Measurements from ENCODE around the gene FGR.
A peak's percentile ranks its signal among the peaks of the same experiment; 100 is the strongest.

The FGR gene

GRCh38 chr1:27574001-27574781, 60.8 kb downstream of the FGR start:
- peak overlapping the region; percentile 38 for H3K27ac Mint-ChIP-seq
- peaks cover 0 to 6% of the 10 kb centered on the region in 2 donors for H3K27me3 Mint-ChIP-seq
- DNase-seq (no peak), ATAC-seq (replicated peaks) (no peak)
- H3K9me3 Mint-ChIP-seq: no peaks in the 10 kb centered on the region
- H3K4me1 Mint-ChIP-seq: peaks cover 33 to 59% of the 10 kb centered on the region in 2 donors
- H3K4me3 Mint-ChIP-seq: peak overlapping the region; percentile 51 to 56
- H3K36me3 Mint-ChIP-seq: peaks cover 0 to 3% of the 10 kb centered on the region in 2 donors

GRCh38 chr1:27572679-27573426, 62.1 kb downstream of the FGR start:
- ATAC-seq (replicated peaks) (peak in 1 of 2 donors; percentile 22), DNase-seq (no peak)
- Mint-ChIP-seq H3K4me3 (no peak overlapping the region), H3K4me1 (peaks cover 42 to 71% of the 10 kb centered on the region in 2 donors), H3K9me3 (no peaks in the 10 kb centered on the region), H3K36me3 (peaks cover 0 to 3% of the 10 kb centered on the region in 2 donors), H3K27ac (peak overlapping the region; percentile 56), H3K27me3 (peaks cover 0 to 6% of the 10 kb centered on the region in 2 donors)

DNA sequence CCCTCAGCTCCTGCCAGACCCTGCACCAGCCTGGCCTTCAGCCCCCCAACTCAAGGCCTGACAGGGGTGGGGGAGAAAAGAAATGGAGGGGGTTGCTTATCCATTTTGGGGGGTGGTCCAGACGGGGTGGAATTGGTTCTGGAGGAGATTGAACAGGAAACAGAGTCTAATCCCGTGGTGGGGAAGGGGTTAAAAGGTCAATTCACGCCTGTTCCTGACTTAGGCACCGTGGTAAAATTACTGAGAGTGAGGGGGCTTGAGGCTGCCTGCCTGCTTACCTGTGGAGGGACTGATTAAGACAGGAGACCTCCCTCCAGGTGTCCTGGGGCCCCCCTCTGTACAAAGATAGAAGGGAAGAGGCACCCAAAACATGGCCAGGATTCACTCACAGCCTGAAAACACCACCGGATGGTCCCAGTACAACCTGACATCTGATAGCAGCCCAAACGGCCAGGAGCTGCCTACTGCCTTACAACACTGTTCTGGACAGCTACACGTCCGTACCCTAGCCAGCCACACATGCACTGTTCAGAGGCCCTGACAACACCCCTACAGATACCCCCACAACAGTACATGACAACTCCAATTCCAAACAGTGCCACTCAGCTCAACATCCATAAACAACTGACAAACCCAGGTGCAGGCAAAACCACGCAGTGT, 62.8 kb downstream of the FGR start:
- Mint-ChIP-seq H3K4me3 (no peak overlapping the region), H3K4me1 (peaks cover 44 to 71% of the 10 kb centered on the region in 2 donors), H3K27ac (peak overlapping the region; percentile 56), H3K27me3 (peaks cover 0 to 6% of the 10 kb centered on the region in 2 donors), H3K9me3 (no peaks in the 10 kb centered on the region), H3K36me3 (peaks cover 0 to 3% of the 10 kb centered on the region in 2 donors)
- ATAC-seq (replicated peaks) (no peak), DNase-seq (no peak)

GRCh38 chr1:27571439-27572018, 63.5 kb downstream of the FGR start:
- Mint-ChIP-seq H3K27me3 (peaks cover 0 to under 1% of the 10 kb centered on the region in 2 donors), H3K4me1 (peaks cover 38 to 65% of the 10 kb centered on the region in 2 donors), H3K4me3 (no peak overlapping the region), H3K9me3 (no peaks in the 10 kb centered on the region), H3K36me3 (peaks cover 0 to 3% of the 10 kb centered on the region in 2 donors), H3K27ac (peak overlapping the region; percentile 59)
- DNase-seq (no peak), ATAC-seq (replicated peaks) (no peak)

DNA sequence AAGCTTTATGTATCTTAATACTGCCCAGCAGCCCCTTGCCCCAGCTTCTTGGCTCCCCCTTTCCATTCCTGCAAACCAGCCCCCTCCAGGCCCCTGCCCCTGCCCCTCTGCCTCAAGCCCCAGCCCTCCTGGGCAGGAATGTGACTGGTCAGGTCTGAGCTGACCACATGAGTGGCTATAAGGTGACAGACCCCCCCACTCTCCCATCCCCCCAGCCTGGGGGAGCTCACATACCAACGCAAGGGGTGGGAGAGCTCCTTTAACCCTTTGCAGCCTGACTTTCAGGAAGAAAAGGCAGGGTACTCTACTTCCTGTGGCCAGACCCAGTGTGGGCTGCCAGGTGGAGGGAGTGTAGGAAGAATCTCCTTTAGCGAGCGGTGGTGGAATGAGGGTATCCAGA, 64.2 kb downstream of the FGR start:
- Mint-ChIP-seq H3K4me1 (peaks cover 41 to 69% of the 10 kb centered on the region in 2 donors), H3K4me3 (no peak overlapping the region)
- no peak for ATAC-seq (replicated peaks)

GRCh38 chr1:27570356-27570755, 64.6 kb downstream of the FGR start:
- Mint-ChIP-seq H3K4me1 (peaks cover 41 to 69% of the 10 kb centered on the region in 2 donors), H3K36me3 (peaks cover 0 to 3% of the 10 kb centered on the region in 2 donors), H3K27me3 (no peaks in the 10 kb centered on the region), H3K9me3 (no peaks in the 10 kb centered on the region), H3K4me3 (no peak overlapping the region), H3K27ac (no peak overlapping the region)
- DNase-seq: no peak
- ATAC-seq (replicated peaks): no peak

More for the DNA sequence above, 64.2 kb downstream of the FGR start:
- Mint-ChIP-seq H3K27ac (no peak overlapping the region), H3K36me3 (peaks cover 0 to 3% of the 10 kb centered on the region in 2 donors), H3K27me3 (no peaks in the 10 kb centered on the region), H3K9me3 (no peaks in the 10 kb centered on the region)
- no peak for DNase-seq

DNA sequence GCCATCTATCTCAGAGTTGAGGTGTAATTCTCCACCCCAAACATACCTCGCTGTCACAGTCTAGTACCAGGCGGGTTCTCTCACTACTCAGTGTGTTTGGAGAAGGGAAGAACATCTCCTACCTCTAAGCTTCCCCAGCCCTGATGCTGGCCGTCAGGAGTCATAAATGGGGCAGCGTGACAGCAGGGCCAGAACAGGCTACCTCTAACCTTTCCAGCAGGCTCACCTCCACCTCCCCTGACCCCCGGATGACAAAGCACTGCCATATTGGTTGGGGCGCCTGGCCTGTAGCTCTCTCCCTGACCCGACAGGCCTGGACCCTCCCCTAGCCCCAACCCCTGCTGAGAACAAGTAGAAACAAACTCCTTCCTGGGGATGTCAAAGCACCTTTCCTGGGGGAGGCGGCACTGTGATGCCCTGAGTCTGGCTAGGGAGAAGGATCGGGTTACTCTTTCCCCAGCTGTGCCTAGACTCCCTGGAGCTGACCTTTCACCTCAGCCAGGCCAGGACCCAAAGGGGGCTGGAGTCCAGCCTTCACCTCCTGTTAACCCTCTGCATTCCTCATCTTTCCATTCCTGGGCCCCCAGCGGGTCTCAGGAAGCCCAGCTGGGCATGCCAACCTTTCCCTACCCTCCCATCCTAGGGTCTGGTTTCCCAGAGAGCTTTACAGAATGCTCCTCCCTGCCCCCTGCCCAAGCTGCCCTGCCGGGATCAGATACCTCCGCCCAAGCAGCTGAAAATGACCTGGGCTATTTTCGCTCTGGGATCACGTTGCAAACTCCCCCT, 65.3 kb downstream of the FGR start:
- no peak for DNase-seq
- Mint-ChIP-seq H3K27ac (no peak overlapping the region), H3K4me1 (peaks cover 41 to 69% of the 10 kb centered on the region in 2 donors), H3K27me3 (no peaks in the 10 kb centered on the region), H3K4me3 (peak overlapping the region; percentile 78), H3K9me3 (no peaks in the 10 kb centered on the region), H3K36me3 (peaks cover 0 to 3% of the 10 kb centered on the region in 2 donors)
- no peak for ATAC-seq (replicated peaks)

GRCh38 chr1:27569088-27569460, 65.9 kb downstream of the FGR start:
- no peaks in the 10 kb centered on the region for H3K27me3 Mint-ChIP-seq
- H3K9me3 Mint-ChIP-seq: no peaks in the 10 kb centered on the region
- ATAC-seq (replicated peaks) (peak; percentile 8 to 16), DNase-seq (no peak)
- peak overlapping the region; percentile 78 for H3K4me3 Mint-ChIP-seq
- H3K27ac Mint-ChIP-seq: peak overlapping the region; percentile 28
- H3K36me3 Mint-ChIP-seq: peaks cover 0 to 3% of the 10 kb centered on the region in 2 donors
- peaks cover 36 to 68% of the 10 kb centered on the region in 2 donors for H3K4me1 Mint-ChIP-seq

DNA sequence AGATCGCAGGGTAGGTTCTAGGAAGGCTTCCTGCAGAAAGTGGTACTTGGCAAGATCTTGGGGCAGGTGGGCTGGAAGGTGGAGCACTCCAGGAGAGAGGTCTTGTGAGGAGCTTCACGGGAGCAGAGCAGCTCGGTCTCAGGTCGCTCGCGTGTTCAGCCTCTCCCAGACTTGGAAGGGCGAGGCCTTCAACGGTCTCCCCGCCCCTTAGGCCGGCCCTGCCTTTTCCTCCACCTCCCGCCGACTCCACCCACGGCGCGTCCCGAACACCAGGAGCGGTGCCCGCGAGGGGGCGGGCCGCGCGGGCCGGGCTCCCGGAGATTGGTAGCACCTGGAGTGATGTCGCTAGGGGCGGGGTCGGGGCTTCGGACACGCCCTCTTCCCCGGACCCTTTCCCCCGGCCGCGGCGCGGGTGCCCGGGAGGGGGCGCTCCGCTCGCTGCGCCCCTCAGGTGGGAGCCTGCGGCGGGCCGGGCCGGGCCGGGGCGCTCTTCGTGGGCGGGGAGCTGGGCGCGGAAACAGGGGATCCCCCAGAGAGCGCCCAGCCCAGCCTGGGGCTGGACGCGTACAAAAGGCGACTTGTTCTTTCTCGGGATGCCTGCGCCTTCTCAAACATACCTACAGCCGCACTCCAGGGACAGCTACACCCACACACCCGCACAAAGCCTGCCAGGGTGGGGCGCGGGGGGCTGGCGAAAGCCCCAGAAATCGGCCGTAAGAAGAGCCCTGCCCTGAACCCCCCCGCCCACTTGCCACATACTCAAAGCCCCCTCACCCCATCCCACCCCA, 66.5 kb downstream of the FGR start:
- no peaks in the 10 kb centered on the region for H3K9me3 Mint-ChIP-seq
- H3K27me3 Mint-ChIP-seq: no peaks in the 10 kb centered on the region
- H3K27ac Mint-ChIP-seq: peak overlapping the region; percentile 28
- DNase-seq (peak; percentile 91), ATAC-seq (replicated peaks) (peak; percentile 87 to 93)
- peak overlapping the region; percentile 78 to 81 for H3K4me3 Mint-ChIP-seq
- no peaks in the 10 kb centered on the region for H3K36me3 Mint-ChIP-seq
- peaks cover 35 to 68% of the 10 kb centered on the region in 2 donors for H3K4me1 Mint-ChIP-seq

DNA sequence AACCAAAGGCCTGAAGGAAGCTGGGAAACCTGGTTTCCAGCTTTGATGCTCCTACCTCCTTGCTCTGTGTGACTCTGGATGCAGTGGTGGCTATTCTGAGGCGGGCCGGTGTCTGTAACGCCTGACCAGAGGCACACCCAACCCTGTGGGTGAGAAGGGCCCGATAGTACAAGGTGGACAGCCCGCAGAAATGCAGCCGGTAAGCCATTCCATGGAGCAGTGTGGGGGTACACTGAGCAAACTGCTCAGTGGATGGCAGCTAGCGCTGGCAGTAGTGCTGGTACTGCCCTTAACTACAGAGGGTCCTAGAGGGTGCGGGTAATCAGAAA, 67.0 kb downstream of the FGR start:
- Mint-ChIP-seq H3K27ac (no peak overlapping the region), H3K4me3 (peak overlapping the region; percentile 75 to 81), H3K36me3 (no peaks in the 10 kb centered on the region), H3K9me3 (no peaks in the 10 kb centered on the region), H3K27me3 (no peaks in the 10 kb centered on the region), H3K4me1 (peaks cover 41 to 68% of the 10 kb centered on the region in 2 donors)
- ATAC-seq (replicated peaks) (peak; percentile 4), DNase-seq (no peak)

DNA sequence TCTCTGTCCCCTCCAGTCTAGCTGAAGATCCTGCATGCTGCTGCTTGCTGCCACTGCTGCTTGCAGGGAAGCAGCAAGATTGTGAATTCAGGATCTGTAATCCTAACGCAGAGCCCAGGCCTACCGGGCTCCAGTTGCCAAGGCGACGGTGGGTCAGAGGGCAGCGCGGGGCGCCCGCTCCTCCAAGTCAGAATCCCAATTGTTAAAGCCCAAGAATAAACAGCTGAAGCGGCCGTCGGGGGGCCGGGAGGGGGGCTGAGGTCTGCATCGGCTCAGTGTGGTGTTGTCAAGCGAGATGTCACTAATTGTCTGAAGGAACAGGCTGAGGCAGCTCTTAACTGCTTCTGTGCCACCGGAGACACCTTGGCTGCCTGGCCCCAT, 67.8 kb downstream of the FGR start:
- H3K36me3 Mint-ChIP-seq: no peaks in the 10 kb centered on the region
- H3K9me3 Mint-ChIP-seq: no peaks in the 10 kb centered on the region
- no peaks in the 10 kb centered on the region for H3K27me3 Mint-ChIP-seq
- ATAC-seq (replicated peaks) (no peak), DNase-seq (no peak)
- no peak overlapping the region for H3K4me3 Mint-ChIP-seq
- H3K27ac Mint-ChIP-seq: no peak overlapping the region
- peaks cover 42 to 68% of the 10 kb centered on the region in 2 donors for H3K4me1 Mint-ChIP-seq

DNA sequence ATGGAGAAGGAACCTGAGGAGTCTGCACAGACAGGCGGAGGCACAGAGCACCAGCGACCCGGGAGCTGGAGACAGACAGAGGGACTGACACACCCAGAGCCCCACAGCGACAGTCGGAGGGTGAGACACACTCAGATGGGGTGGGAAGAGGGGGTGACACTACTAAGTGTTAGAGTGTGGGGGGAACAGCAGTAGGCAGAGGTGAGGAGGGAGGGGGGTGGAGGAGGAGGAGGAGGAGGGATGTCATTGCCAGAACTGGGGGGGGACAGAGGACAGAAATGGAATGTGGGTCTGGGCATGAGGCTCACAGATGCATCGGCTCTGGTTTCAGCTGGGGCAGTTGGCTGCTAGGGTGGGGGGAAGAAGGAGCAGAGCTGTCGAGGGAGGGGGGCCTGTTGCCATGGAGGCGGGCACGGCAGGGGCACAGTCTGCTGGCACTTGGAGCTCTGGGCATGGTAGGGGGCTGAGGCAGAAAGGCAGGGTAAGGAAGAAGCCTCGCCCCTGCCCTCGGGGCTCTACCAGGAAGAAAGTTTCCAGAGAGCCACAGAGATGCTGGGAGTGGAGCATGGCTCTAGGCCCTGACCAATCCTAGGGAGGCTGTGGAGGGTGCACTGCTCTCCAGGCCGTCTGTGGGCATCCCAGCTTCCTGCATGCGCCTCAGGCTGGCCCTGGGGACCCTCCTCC, 68.4 kb downstream of the FGR start:
- Mint-ChIP-seq H3K36me3 (no peaks in the 10 kb centered on the region), H3K4me3 (no peak overlapping the region), H3K27ac (no peak overlapping the region), H3K27me3 (no peaks in the 10 kb centered on the region), H3K4me1 (peaks cover 45 to 73% of the 10 kb centered on the region in 2 donors), H3K9me3 (no peaks in the 10 kb centered on the region)
- DNase-seq (no peak), ATAC-seq (replicated peaks) (no peak)
